Measurements from ENCODE around the gene GIGYF1. TPM values are rescaled to one million over a fixed set of nuclear protein-coding genes. Genes with fewer than 3 reads are reported as not detected.

The GIGYF1 gene
- total and polyA plus RNA-seq, 2 of the 13 experiments (the other 11 are each of a cell fraction or from before 2014, with no cell fraction given), result 7.6 to 16.1 TPM

GRCh38 chr7:100641860-100642533 is 52.1 kb downstream of the GIGYF1 start (continued):
- TF ChIP-seq PRDM15 (CRISPR knock-in tag; IDR thresholded peaks at IDR 0.05) (no peak), FOXK2 (IDR thresholded peaks at IDR 0.05) (no peak), ZC3H4 (CRISPR knock-in tag; IDR thresholded peaks at IDR 0.05; ENCODE audit: borderline replicate concordance) (no peak), ZNF275 (CRISPR knock-in tag; IDR thresholded peaks at IDR 0.05; ENCODE audit: borderline replicate concordance) (0 out of 2 replicates have a peak, but pooled peaks have one; percentile 68), ETS1 (CRISPR knock-in tag; IDR thresholded peaks at IDR 0.05) (0 out of 2 replicates have a peak, but pooled peaks have one; percentile 62), NR2F6 (IDR thresholded peaks at IDR 0.05) (peak; percentile 10; the same call in 1 of the 2 replicates), NR2F6 (CRISPR knock-in tag; IDR thresholded peaks at IDR 0.05) (no peak), REL (CRISPR knock-in tag; conservative IDR thresholded peaks at IDR 0.05) (0 out of 2 replicates have a peak, but pooled peaks have one; percentile 15), TBX2 (CRISPR knock-in tag; IDR thresholded peaks at IDR 0.05; ENCODE audit: borderline replicate concordance) (no peak), ATF7 (IDR thresholded peaks at IDR 0.05) (no peak), ATF7 (CRISPR knock-in tag; IDR thresholded peaks at IDR 0.05) (peak; percentile 48; the same call in 1 of the 2 replicates), THAP7 (CRISPR knock-in tag; IDR thresholded peaks at IDR 0.05) (peak; percentile 80), NPAS2 (CRISPR knock-in tag; IDR thresholded peaks at IDR 0.05; ENCODE audit: borderline replicate concordance) (no peak), MAX (IDR thresholded peaks at IDR 0.05) (peak; percentile 51; the same call in 1 of the 2 replicates), SIN3B (IDR thresholded peaks at IDR 0.05; ENCODE audit: low read length) (no peak), ZNF687 (CRISPR knock-in tag; IDR thresholded peaks at IDR 0.05) (peak; percentile 69), ZNF598 (CRISPR knock-in tag; IDR thresholded peaks at IDR 0.05; ENCODE audit: borderline replicate concordance) (no peak), ZNF782 (CRISPR knock-in tag; IDR thresholded peaks at IDR 0.05; ENCODE audit: borderline replicate concordance) (peak; percentile 57; the same call in 1 of the 2 replicates)

Data from HepG2 (cell line).